Activated CD4-positive, alpha-beta T cell treated with anti-CD3 and anti-CD28 coated beads for 36 hours (primary cell): Measurements from ENCODE around the gene SMAD2. TPM values are rescaled to one million over a fixed set of nuclear protein-coding genes. Genes with fewer than 3 reads are reported as not detected.
"Not testable (repeated sequence)": the region's sequence is repeated elsewhere in the genome, so short reads cannot be mapped to it uniquely, and the experiment has no call there.

Experiments
- ATAC-seq: fragments of 200-7000 bp; cut with Tn5 transposase; one replicate; pipeline ENCODE4 v1.10.0; 2021; ENCODE audit warnings: mild to moderate bottlenecking, moderate library complexity
- CTCF ChIA-PET: fragments of 350-600 bp; sonication (Branson Sonifier 250); formaldehyde crosslinking; loops from one replicate; lab custom pipeline; 2021; ENCODE audit warnings: antibody characterized with exemption; lab: Charles Lee
- POLR2A ChIA-PET: fragments of 350-600 bp; sonication (Branson Sonifier 250); formaldehyde crosslinking; loops from one replicate; lab custom pipeline; 2021; ENCODE audit warnings: antibody characterized with exemption, inconsistent platforms; lab: Charles Lee
- DNase-seq: peaks from one replicate; pipeline ENCODE4 v3.0.0-alpha.2; 2020
- H3K27ac Mint-ChIP-seq: one replicate; pipeline ENCODE4 v1.8.0; 2021; ENCODE audit warnings: mixed read lengths
- H3K27me3 Mint-ChIP-seq: one replicate; pipeline ENCODE4 v1.8.0; 2021; ENCODE audit warnings: mixed read lengths
- H3K36me3 Mint-ChIP-seq: one replicate; pipeline ENCODE4 v1.8.0; 2021; ENCODE audit warnings: low read depth, mixed read lengths
- H3K4me1 Mint-ChIP-seq: one replicate; pipeline ENCODE4 v1.8.0; 2021; ENCODE audit warnings: mixed read lengths
- H3K4me3 Mint-ChIP-seq: one replicate; pipeline ENCODE4 v1.8.0; 2021; ENCODE audit warnings: mild to moderate bottlenecking, moderate library complexity, mixed read lengths
- H3K9me3 Mint-ChIP-seq: one replicate; pipeline ENCODE4 v1.8.0; 2021; ENCODE audit warnings: low read depth, mixed read lengths
- intact Hi-C, 2 experiments: fragments of 100-400 bp; cut with DNase I in 1 of 2; cut with micrococcal nuclease in 1 of 2; formaldehyde crosslinking; loops; one replicate each; pipeline versions ENCODE4 v1.14.2 to v1.15.1; 2022 to 2024; cut with DNase I, micrococcal nuclease
- total RNA-seq, 2 experiments: library from RNA; stranded (reverse); gene quantifications; one replicate each; pipeline ENCODE4 v1.2.3, GENCODE V29; 2021

Gene SMAD2
- total RNA-seq, 2 experiments from 2014 or later, result 169 to 178 TPM

DNA sequence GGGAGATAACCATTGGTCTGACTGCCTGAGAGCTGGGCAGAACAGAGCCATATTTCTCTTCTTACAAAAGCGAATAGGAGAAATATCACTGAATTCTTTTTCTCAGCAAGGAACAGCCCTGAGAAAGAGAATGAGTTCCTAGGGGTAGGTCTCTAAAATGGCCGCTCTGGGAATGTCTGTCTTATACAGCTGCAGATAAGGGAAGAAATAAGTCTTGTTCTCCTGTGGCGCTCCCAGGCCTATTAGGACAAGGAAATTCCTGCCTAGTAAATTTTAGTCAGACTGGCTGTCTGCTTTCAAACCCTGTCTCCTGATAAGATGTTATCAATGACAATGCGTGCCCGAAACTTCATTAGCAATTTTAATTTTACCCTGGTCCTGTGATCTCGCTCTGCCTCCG, 30.5 kb upstream of the SMAD2 start:
- CTCF ChIA-PET, H3K27ac Mint-ChIP-seq, H3K27me3 Mint-ChIP-seq, H3K4me1 Mint-ChIP-seq, intact Hi-C loops, ATAC-seq, H3K4me3 Mint-ChIP-seq, H3K36me3 Mint-ChIP-seq, DNase-seq: not testable (repeated sequence)
- POLR2A ChIA-PET, result interaction anchor here (0.6 kb wide), 1 partner anchor 183 kb away, joined by 3 read pairs; no protein-coding TSS in a partner anchor
- peaks cover 28% of the 10 kb centered on the region for H3K9me3 Mint-ChIP-seq

DNA sequence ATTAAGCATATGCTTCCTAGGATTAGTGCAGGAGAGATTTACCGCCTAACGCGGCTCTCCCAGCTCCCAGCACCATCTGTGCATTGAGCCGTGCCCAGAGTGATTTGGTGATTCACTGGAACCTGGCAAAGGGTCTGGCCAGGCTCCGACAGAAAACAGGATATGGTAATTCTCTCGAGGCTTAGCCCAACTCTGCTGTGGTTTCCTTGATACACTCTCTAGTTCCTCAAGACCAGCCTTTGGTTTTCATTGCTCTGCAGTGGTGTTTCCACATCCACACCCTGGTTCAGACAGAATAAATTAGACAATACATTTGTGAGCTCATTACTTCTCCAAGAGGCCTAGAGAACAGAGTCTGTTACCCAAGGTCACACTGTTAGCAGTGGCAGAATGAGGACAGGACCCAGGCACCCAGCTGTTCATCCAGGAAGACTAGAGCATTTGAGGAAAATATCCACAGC, 23.0 kb upstream of the SMAD2 start:
- peaks cover 10% of the 10 kb centered on the region for H3K4me1 Mint-ChIP-seq
- H3K9me3 Mint-ChIP-seq, result no peaks in the 10 kb centered on the region
- no peak overlapping the region for H3K27ac Mint-ChIP-seq
- H3K4me3 Mint-ChIP-seq, result no peak overlapping the region
- peak; percentile 91 for ATAC-seq
- H3K36me3 Mint-ChIP-seq, result no peaks in the 10 kb centered on the region
- ChIA-PET CTCF (interaction anchor here (1.0 kb wide), 1 partner anchor 10 kb away, joined by 3 read pairs; no protein-coding TSS in a partner anchor), POLR2A (no interaction called here)
- no peaks in the 10 kb centered on the region for H3K27me3 Mint-ChIP-seq
- intact Hi-C loops, result no loop called here
- peak; percentile 32 for DNase-seq

DNA sequence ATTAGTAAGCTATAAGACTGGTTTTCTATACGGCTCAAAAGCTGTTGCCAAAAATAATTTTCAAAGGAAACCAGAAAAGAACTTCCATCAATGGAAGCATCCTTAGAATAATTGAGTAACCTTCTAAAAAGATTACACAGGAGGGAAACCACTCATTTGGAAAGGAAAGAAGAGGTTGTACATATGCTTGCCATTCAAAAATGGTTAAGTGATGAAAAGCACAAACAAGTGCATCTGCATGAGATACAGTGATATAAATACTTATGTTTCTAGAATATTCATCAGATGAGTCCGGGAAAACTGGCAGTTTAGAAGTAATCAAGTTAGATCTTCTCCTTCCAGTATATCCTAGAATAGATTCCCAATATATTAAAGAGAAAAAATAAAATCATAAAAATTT, 20.1 kb upstream of the SMAD2 start:
- ATAC-seq (no peak), DNase-seq (no peak)
- H3K4me3 Mint-ChIP-seq, result no peak overlapping the region
- POLR2A ChIA-PET, result no interaction called here
- H3K27me3 Mint-ChIP-seq, result no peaks in the 10 kb centered on the region
- peaks cover 13% of the 10 kb centered on the region for H3K4me1 Mint-ChIP-seq
- H3K27ac Mint-ChIP-seq, result no peak overlapping the region
- intact Hi-C loops, result no loop called here
- CTCF ChIA-PET, result no interaction called here
- no peaks in the 10 kb centered on the region for H3K9me3 Mint-ChIP-seq
- H3K36me3 Mint-ChIP-seq, result no peaks in the 10 kb centered on the region

DNA sequence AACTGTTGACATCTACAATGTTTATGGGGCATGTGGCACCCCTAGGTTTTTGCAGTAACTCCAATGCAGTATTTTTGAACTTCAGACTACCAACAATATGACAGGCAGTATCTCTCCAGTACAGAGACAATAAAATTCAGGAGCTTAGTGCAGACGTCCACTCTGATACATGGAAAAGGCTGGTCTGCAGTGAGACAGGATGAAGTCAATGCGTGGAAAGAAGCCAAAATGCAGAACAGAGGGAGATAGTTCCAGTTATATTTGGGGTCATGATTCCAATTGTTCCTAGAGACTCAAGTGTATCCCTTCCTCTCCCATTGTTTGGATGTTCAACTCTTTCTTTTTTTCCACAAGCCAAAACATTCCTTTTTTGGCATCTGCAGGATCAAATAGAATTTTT, 18.7 kb upstream of the SMAD2 start:
- ChIA-PET POLR2A (no interaction called here), CTCF (no interaction called here)
- Mint-ChIP-seq H3K4me1 (peaks cover 23% of the 10 kb centered on the region), H3K4me3 (no peak overlapping the region), H3K27ac (no peak overlapping the region), H3K27me3 (no peaks in the 10 kb centered on the region), H3K9me3 (peaks cover 3% of the 10 kb centered on the region), H3K36me3 (no peaks in the 10 kb centered on the region)
- DNase-seq, result no peak
- intact Hi-C loops, result no loop called here
- ATAC-seq, result no peak

DNA sequence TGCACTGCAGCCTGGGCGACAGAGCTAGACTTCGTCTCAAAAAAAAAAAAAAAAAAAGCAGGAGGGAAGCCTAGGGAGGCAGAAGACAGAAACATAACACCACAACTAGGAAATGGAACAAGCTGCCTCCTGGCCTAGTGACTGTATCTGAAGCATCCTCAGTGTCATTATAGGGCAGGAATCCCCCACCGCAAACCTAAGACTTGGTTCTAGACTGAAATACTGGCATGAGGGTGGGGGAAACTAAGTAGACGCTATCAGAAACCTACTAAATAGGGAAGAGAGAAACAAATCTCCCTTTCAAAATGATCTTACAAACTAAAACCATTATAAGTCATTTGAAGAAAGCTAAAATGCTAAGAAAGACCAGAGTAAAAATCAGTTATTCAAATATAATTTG, 16.4 kb upstream of the SMAD2 start:
- H3K4me3 Mint-ChIP-seq, result no peak overlapping the region
- H3K36me3 Mint-ChIP-seq, result no peaks in the 10 kb centered on the region
- ChIA-PET CTCF (no interaction called here), POLR2A (no interaction called here)
- peaks cover 12% of the 10 kb centered on the region for H3K4me1 Mint-ChIP-seq
- no peak for DNase-seq
- no peaks in the 10 kb centered on the region for H3K27me3 Mint-ChIP-seq
- H3K27ac Mint-ChIP-seq, result no peak overlapping the region
- ATAC-seq, result no peak
- peaks cover 3% of the 10 kb centered on the region for H3K9me3 Mint-ChIP-seq
- intact Hi-C loops, result no loop called here

DNA sequence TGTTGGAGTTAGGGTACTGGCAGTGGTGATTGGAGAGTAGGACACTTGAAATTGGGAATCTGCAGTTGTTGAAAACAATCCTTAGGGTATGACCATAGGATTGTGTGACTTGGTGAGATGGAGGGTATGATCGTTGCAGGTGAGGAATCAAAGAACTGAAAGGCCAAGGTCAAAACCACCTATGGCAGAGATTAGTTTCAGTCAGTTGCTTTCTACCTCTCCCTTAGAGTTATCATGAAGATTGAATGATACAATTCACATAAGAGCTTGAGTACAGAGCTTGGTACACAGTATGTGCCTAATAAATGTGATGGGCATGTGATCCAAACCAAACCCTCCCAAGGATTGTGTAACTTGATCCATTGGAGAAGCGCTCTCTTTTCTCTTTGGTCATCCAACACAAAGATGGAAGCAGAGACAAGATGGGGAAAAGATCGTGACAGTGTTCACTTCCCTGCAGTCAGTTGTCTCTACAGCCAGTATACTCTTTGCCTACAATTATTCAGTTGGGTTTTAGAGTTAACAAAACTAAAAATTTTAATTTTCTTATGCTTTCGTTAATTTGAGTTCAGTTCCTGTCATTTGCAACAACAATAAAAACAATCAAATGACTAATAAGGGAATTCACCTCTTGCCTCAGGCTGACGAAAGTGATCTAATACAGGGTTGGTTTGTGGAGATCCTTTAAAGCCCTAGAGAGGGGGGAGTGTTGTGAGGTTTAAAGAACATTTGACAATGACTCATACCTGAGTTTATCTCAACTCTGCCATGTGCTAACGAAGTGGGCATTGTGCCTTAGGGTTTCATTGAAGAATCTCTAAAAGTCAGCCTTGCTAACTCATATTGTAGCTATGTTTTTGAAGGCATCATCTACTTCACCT, 14.8 kb upstream of the SMAD2 start:
- intact Hi-C loops, result no loop called here
- Mint-ChIP-seq H3K9me3 (peaks cover 3% of the 10 kb centered on the region), H3K4me1 (peaks cover 12% of the 10 kb centered on the region), H3K36me3 (no peaks in the 10 kb centered on the region), H3K4me3 (no peak overlapping the region), H3K27me3 (no peaks in the 10 kb centered on the region), H3K27ac (no peak overlapping the region)
- ChIA-PET POLR2A (no interaction called here), CTCF (interaction anchor here (1.0 kb wide), 1 partner anchor 8 kb away, joined by 3 read pairs; no protein-coding TSS in a partner anchor)
- no peak for DNase-seq
- ATAC-seq, result peak; percentile 98

DNA sequence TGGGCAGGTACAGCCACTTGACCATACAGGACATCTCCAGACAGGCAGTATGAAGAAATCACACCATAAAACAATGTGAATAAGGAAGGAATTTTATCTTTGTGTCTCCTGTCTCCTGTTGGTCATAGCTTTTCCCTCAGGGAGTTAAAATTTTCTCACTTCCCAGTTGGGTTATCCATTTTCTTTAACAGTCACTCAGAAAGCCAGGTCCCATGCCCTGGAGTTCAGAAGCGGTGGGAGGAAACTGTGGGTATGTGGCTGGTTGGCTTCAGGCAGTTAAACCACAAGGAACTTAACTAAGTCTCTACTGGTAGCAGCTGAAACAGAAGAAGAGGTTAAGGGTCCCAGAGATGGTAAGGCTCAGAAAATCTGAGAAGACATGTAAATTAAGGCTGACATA, 6.5 kb upstream of the SMAD2 start:
- no peak for ATAC-seq
- Mint-ChIP-seq H3K27ac (no peak overlapping the region), H3K27me3 (peaks cover 2% of the 10 kb centered on the region)

DNA sequence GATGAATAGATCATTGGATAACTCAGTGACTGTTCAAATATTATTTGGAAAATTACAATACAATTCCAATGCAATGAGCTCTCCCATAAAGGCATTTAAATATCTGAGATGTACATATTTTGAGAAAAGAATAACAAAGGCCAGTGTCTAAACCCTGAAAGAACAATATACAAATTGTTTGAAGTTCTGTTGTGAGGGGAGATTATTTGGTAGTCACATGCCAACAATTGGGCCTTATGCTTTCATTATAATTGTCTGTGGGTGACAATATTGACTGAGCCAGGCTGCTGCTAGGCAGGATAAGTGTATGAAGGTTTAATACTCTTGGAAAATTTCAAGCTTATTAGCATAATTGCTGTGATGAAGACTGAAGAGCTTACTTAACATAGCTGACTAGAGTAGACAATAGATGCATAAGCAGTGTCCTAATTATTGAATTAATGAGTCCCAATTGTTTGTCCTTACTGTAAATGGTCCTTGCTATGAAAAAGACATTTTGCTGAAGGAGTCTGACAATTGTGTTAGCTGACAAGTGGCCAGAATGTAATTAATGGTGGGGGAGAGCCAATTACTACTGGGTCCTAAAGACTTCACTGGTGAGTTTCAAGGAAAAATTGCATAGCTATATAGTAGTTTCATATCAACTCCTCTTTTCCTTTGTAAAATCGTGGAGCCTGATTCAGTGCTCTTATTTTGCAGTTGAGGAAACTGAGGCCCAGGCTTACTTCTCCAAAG, 5.0 kb upstream of the SMAD2 start:
- CTCF ChIA-PET, result no interaction called here
- POLR2A ChIA-PET, result no interaction called here
- no peak overlapping the region for H3K4me3 Mint-ChIP-seq
- intact Hi-C loops, result loop anchor here in 1 of 2 experiments (10.0 kb wide), 3 partner anchors 1019 to 1831 kb away; partner anchors contain the start of genes HAUS1, KATNAL2, PIAS2 and SMAD7
- ATAC-seq (no peak), DNase-seq (no peak)
- peaks cover 2% of the 10 kb centered on the region for H3K27me3 Mint-ChIP-seq
- no peaks in the 10 kb centered on the region for H3K9me3 Mint-ChIP-seq
- no peak overlapping the region for H3K27ac Mint-ChIP-seq
- H3K36me3 Mint-ChIP-seq, result no peaks in the 10 kb centered on the region
- peaks cover 14% of the 10 kb centered on the region for H3K4me1 Mint-ChIP-seq

More for the DNA sequence above, 6.5 kb upstream of the SMAD2 start:
- H3K36me3 Mint-ChIP-seq, result no peaks in the 10 kb centered on the region
- intact Hi-C loops, result loop anchor here in 1 of 2 experiments (10.0 kb wide), 3 partner anchors 1018 to 1832 kb away; partner anchors contain the start of genes HAUS1, KATNAL2, PIAS2 and SMAD7
- H3K9me3 Mint-ChIP-seq, result no peaks in the 10 kb centered on the region
- DNase-seq, result no peak
- no peak overlapping the region for H3K4me3 Mint-ChIP-seq
- ChIA-PET POLR2A (no interaction called here), CTCF (interaction anchor here (0.9 kb wide), 1 partner anchor 9 kb away, joined by 3 read pairs; no protein-coding TSS in a partner anchor)
- H3K4me1 Mint-ChIP-seq, result peaks cover 10% of the 10 kb centered on the region

DNA sequence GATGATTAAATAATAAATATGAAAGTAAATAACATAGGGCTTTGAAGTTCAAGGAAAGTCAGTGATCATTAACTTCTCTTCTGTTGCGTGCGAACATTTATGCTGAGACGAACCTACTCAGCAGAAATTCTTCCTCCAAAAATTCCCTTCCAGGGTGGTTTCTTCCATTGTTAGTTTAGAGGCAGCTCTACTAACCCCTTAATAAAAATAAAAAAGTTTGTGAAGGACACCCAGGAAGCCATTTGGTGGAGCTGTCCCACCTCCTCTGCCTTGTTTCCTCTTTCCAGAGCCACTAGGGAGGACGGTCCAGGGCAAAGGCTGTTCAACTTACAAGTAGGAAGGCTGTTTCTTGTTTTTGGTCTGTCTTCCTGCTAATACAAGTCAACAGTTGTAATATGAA, 2.1 kb upstream of the SMAD2 start:
- no peak for DNase-seq
- Mint-ChIP-seq H3K27me3 (no peaks in the 10 kb centered on the region), H3K4me1 (peaks cover 26% of the 10 kb centered on the region), H3K9me3 (no peaks in the 10 kb centered on the region), H3K36me3 (peaks cover 16% of the 10 kb centered on the region), H3K4me3 (no peak overlapping the region), H3K27ac (no peak overlapping the region)
- ChIA-PET POLR2A (no interaction called here), CTCF (interaction anchor here (0.6 to 1.5 kb wide), 2 partner anchors 64 to 1685 kb away, joined by 4 to 7 read pairs; no protein-coding TSS in a partner anchor)
- intact Hi-C loops, result loop anchor here (5.0 to 10.0 kb wide), 7 partner anchors 75 to 1880 kb away; partner anchors contain the start of genes ACAA2 (in 1 of the 2), HAUS1 (in 1 of the 2), KATNAL2 (in 1 of the 2) and PIAS2 (in 1 of the 2)
- no peak for ATAC-seq

DNA sequence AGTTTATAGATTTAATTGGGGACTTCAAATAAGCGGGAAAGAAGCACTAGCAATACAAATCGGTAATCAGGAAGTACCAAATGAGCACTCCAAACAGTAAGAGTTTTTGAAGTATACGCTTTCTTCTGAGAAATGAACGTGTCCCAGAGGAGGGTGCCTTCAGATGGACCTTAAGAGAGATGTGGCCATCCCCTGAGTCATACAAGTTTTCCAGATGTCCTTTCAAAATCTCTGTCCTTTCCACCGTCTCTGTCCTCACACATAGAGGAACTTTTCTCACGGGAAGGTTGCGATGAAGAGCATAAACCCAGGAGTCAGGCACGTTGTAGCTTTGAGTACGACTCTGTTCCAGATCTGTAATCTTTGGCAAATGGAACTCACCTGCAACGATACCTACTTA, 1.7 kb upstream of the SMAD2 start:
- no peaks in the 10 kb centered on the region for H3K27me3 Mint-ChIP-seq
- H3K27ac Mint-ChIP-seq, result peak overlapping the region; percentile 91
- peaks cover 30% of the 10 kb centered on the region for H3K4me1 Mint-ChIP-seq
- ATAC-seq (no peak), DNase-seq (no peak)
- intact Hi-C loops, result loop anchor here (5.0 to 10.0 kb wide), 7 partner anchors 75 to 1880 kb away; partner anchors contain the start of genes ACAA2 (in 1 of the 2), HAUS1 (in 1 of the 2), KATNAL2 (in 1 of the 2) and PIAS2 (in 1 of the 2)
- CTCF ChIA-PET, result interaction anchor here (1.5 kb wide), 1 partner anchor 65 kb away, joined by 7 read pairs; no protein-coding TSS in a partner anchor
- POLR2A ChIA-PET, result no interaction called here
- peak overlapping the region; percentile 77 for H3K4me3 Mint-ChIP-seq
- peaks cover 18% of the 10 kb centered on the region for H3K36me3 Mint-ChIP-seq
- no peaks in the 10 kb centered on the region for H3K9me3 Mint-ChIP-seq

DNA sequence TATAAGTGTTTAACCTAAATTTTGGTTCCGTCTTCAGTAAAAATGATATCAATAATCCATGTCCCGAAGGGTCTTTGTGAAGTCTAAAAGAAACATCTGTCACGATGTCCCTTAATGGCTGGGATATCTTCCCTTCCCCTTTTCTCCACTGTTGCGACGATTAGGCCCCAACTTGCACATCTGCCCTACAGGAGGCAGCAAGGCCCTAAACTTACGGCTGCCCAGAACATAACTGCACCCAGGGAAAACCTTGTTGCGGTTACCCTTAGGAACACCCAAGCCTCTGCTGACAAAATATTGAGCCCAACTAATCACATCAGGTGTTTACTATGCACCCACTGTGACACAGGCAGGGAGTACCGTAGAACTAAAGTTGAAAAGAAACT, 1.3 kb upstream of the SMAD2 start:
- POLR2A ChIA-PET, result no interaction called here
- Mint-ChIP-seq H3K27me3 (no peaks in the 10 kb centered on the region), H3K36me3 (peaks cover 21% of the 10 kb centered on the region), H3K4me3 (peak overlapping the region; percentile 77), H3K27ac (peak overlapping the region; percentile 91), H3K4me1 (peaks cover 30% of the 10 kb centered on the region), H3K9me3 (no peaks in the 10 kb centered on the region)
- CTCF ChIA-PET, result no interaction called here
- ATAC-seq (no peak), DNase-seq (peak; percentile 54)
- intact Hi-C loops, result loop anchor here (1.0 to 10.0 kb wide), 10 partner anchors 76 to 1881 kb away; partner anchors contain the start of genes ACAA2 (in 1 of the 2), CTIF (in 1 of the 2), HAUS1 (in 1 of the 2) and IER3IP1 (in 1 of the 2)
